Stimulated activated CD4-positive, alpha-beta T cell treated with anti-CD3 and anti-CD28 coated beads, Interleukin-15, amount 100 ng/mL, for 24 hours (primary cell): ENCODE results near the gene FAAP100.

Experiments
- DNase-seq: peaks from one replicate; pipeline ENCODE4 v3.0.0-alpha.2; 2020

Gene FAAP100

GRCh38 chr17:81553018-81553615 lies 964 bp upstream of the FAAP100 start:
- peak; percentile 89 for DNase-seq

DNA sequence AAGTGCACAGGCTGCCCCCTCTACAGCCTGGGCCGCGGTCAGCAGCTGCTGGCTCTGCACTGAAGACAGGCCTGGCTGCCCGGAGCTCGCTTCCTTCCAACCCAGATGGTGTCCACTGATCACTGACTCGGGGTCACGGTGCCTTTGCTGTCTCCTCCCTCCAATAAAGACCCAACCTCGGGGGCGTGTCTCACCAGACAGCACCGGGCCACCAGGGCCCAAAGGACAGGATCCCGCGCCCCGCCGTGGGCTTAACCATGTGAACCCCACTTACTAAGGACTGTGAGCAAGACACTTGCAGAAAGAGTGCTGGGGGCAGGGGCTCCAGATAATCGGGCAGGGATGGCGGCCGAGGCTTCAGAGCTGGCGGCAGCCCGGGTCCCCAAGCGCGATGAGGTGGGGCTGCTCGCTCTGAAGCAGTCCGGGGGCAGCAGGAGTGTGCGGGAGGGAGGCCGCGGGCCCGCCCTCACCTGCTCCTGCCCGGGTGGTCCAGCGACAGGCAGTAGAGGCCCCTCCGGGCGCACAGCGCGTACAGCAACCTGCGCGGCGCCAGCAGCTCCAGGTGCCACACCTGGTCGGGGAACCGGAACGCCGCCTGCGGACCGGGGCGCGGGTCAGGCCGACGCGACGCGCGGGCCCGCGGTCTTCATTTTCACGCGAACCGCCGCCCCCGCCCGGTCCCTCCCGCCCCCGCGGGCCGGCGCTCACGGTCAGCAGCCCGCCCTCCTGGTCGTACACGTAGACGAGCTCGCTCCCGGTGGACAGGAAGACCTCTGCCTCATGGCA lies 502 bp downstream of the FAAP100 start:
- peak; percentile 46 for DNase-seq

DNA sequence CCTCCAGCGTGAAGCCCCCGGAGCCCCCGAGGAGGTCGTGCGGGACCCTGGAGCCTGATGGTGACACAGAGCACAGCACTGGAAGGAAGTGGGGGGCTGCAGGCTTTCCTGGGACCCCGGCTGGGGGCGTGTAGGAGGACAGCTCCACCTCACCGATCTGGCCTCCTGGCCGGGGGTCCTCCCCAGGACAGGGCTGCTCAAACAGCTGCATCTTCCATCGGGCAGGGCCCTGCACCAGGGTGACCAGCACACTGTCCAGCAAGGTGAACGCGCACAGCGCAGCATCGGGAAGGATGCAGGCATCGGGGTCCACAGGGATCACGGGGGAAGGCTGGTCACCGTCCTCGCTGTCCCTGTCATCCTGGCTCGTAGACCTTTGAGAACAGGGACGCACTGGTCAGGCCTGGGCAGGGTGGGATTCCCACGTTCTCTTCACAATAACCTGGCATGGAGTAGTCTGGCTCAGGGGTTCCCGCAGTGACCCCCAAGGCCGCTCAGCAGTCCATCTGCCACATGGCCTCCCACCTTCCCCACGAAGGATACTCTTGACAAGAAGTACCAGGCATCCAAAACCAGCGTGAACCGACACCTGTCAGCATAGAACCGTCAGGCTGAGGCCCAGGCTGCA lies 1.2 kb downstream of the FAAP100 start:
- no peak for DNase-seq

DNA sequence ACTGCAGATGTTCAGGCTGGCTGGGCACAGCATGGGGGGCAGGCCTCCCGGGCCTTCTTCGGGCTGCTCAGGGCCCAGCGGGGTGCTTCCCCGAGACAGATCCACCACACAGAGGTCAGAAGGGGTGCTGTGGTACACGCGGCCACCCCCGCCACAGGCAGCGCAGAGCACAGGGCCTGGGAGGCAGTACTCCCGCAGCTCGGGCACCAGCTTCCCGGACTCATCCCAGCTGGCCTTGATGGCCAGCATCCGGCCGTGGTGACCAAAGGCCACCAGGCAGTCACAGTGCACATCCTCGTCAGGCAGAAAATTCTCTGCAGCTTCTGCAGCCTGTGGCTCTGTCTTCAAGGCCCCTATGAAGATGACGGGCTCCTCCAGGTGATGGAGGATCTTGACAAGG lies 1.9 kb downstream of the FAAP100 start:
- no peak for DNase-seq

GRCh38 chr17:81549826-81550225 lies 2.3 kb downstream of the FAAP100 start:
- no peak for DNase-seq

- DNase-seq, result no peak
Measured at GRCh38 chr17:81549031-81549557, 3.1 kb downstream of the FAAP100 start.

DNA sequence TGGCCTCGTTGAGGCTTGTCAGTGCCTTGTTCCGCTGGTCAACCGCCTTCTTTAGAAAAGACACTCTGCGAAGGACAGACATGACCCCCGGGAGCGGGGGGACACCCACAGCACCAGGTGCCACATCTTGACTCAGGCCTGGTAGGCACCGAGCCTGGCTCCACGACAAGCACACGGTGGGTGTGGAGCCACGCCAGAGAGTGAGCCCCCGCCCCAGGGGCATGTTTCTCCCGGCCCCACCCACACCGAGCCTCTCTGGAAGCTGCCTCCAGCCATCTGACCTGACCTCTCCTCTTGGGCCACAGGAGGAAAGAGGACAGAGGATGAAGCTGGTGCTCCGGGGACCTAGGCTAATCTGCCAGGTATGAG lies 4.6 kb downstream of the FAAP100 start:
- DNase-seq, result no peak

GRCh38 chr17:81546906-81547613 lies 5.1 kb downstream of the FAAP100 start:
- DNase-seq, result no peak

- no peak for DNase-seq
Measured at GRCh38 chr17:81545160-81545949, 6.8 kb downstream of the FAAP100 start.

GRCh38 chr17:81544281-81544974 lies 7.7 kb downstream of the FAAP100 start:
- DNase-seq, result no peak

DNA sequence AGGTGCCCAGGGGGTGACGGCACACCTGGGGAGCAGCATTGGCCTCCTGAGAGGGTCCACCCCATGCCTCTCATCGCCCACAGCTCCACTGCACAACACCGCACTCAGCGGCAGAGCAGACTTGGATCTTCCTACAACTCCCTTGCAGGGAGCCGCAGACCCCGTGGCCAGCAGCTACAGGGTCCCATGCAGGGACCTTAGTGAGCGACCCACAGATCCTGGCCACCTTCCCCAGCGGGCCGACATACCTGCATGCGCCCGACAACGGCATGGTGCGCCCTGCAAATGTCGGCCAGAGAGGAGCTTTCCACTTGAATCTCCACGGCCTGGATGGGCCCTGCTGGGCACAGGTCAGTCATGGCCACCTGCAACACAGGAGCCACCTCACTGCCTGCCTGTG lies 8.4 kb downstream of the FAAP100 start:
- DNase-seq, result no peak

DNA sequence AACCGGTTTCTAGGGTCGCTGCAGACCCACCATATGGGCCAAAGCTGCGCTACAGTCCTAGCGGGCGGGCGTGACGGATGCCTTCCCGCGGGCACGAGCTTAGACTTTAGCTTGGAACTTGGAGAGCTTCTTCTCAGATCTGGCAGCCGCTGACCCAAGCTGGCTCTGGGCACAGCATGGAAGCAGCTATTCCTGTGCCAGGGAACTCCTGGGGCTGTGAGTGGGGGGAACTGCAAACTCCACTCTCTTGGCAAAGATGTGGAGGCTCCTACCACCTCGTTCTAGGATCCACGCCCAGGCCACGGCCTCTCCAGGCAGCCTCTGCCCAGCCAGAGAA lies 8.8 kb downstream of the FAAP100 start:
- DNase-seq, result no peak

GRCh38 chr17:81542431-81543338 lies 9.5 kb downstream of the FAAP100 start:
- DNase-seq, result no peak

DNA sequence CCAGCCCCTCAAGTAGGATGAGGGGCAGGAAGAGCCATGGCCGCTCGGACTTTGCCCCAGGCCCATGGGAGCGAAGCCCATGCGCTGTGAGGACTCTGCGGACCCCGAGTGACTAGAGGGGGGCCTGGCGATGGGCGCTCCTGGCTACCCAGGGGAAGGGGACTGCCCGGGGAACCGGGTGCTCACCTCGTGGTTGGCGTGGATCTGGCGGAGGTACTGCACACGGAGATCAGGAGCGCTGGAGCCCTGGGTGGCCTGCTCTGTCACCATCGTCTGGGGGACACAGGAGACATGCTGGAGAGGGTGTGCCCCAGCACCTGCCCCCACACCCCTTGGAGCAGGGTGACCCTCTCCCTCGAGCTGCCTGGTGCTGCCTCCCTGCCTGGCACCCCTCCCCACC lies 11.0 kb downstream of the FAAP100 start:
- no peak for DNase-seq

DNA sequence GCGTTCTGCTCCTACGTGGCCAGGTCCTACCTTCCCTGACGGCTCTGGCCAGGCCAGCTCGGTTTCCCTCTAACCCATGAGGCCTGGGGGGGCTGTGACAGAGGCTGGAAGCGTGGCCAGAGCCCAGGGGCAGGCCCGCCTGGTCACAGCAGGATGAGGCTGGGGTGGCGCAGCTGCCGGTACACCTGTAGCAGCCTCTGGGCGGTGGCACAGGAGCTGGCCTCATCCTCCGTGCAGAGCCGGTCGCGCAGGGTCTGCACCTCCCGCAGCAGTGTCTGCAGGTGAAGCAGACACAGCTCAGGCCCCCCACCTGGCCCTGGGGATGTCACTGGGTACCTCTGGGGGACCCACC lies 11.5 kb downstream of the FAAP100 start:
- no peak for DNase-seq

DNA sequence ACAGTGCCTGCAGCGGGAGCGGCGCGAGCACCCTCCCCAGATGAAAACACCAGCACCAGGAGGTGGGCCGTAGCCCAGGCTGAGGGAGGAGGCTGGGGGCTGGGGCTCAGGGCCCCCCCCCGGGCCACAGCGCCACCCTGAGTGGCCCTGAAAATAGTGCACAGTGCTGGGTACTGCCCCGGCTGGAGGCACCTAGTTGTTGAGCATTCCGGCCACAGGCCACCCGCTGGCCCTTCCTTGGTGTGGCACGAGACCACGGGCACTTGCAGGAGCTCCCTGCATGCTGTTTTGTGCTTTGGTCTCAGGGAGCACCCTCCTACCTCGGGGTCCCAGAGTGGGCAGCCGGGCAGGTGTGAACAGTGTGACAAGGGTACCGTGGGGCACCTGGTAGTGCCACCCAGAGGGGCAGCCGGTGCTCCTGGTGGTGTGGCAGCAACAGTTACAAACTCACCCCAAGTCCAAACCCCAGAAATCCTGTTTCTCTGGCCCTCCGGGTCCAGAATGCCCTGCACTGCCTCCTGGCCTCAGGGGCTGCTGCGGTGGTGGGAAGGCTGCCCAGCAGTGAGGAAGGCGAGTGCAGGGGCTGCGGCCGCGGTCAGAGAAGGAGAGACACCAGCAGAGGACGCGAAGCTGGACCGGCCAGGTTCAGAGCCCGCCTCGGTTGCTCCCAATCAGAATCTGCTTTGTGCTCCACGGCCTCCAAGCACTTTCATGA lies 12.0 kb downstream of the FAAP100 start:
- DNase-seq, result no peak

- no peak for DNase-seq
Measured at GRCh38 chr17:81539571-81539900, 12.6 kb downstream of the FAAP100 start.

- no peak for DNase-seq
Measured at GRCh38 chr17:81538651-81539570, 13.2 kb downstream of the FAAP100 start.

DNA sequence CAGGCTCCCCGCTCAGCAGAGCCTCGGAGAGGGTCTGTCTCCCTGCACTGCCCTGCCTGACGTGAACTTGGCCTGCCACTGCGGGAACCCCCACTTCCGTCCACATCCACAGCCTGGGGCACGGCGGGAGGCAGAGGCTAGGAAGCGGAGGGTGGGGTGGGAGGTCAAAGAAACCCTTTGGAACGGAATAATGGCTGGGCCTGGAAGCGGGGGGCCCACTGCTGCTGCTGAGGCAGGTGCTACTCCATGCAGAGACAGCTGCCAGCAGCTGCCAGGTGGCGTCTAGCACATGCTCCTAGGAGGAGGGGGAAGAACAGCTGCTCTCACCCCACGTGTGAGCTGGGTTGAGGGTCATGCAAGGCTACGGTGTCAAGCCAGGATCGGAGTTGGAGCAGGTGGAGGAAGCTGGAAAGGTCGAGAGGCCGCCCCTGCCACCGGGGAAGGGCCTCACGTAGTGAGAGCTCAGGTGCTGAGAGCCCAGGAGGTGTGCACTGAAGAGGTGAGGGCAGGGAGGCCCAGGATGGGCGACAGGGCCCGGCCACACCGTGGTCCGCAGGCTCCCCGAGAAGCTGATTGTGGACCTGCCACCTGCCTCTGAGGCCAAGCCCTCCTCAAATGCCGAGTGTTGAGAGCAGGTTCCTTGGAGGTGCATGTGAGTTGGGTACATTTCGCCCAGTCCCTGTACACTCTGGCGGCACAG lies 14.1 kb downstream of the FAAP100 start:
- DNase-seq, result no peak
